Mesenteric fat pad (tissue), 1 donor: Measurements from ENCODE around the gene UCHL3. TPM values are rescaled to one million over a fixed set of nuclear protein-coding genes. Genes with fewer than 3 reads are reported as not detected.
"Not testable (repeated sequence)": the region's sequence is repeated elsewhere in the genome, so short reads cannot be mapped to it uniquely, and the experiment has no call there.

Experiments
- DNase-seq: peaks from one replicate; pipeline ENCODE4 v3.0.0-alpha.2; 2020; ENCODE audit warnings: low spot score
- total RNA-seq: library from RNA; stranded (reverse); fragmentation: NEBNext Ultra II Directional; extraction: Animal tissue kit (Norgen Biotek cat#: 25700); gene quantifications from one replicate; pipeline ENCODE4 v1.2.1, GENCODE V29; 2021
- donor health status: DM: yes; HTN: yes; CAD: no.

Gene UCHL3
- total RNA-seq, 1 donor from 2014 or later, result 38.8 TPM

DNA sequence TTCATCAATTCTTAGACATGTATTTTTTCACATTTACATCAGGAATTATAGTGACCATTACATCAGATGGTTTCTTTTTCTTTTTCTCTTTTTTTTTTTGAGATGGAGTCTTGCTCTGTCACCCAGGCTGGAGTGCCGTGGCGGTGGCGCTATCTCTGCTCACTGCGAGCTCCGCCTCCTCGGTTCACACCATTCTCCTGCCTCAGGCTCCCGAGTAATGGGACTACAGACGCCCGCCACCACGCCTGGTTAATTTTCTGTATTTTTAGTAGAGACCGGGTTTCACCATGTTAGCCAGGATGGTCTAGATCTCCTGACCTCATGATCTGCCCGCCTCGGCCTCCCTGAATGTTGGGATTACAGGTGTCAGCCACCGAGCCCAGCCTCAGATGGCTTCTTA lies 4.2 kb upstream of the UCHL3 start:
- not testable (repeated sequence) for DNase-seq

GRCh38 chr13:75547917-75548316 lies 1.7 kb upstream of the UCHL3 start:
- DNase-seq, result no peak

DNA sequence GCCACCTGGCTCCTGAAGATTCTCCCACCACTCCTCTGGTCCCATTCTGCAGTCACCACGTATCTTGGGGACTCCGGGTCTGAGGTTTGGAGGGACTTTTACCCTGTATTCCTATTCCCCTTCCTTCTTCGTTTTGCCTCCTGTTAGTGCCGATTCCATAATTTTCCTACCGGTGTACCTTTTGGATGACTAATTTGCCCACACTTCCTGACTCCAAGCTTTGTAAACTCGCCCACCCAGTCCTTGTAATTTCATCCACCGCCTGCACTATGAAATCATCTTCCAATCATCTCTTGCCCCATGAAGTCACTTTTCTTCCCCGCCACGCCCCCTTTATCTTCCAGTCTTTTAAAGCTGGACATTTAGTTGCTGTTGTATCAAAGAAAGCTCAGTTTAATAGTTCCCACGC lies 572 bp downstream of the UCHL3 start:
- no peak for DNase-seq

- DNase-seq, result no peak
Measured at GRCh38 chr13:75554464-75554863, 4.9 kb downstream of the UCHL3 start.

DNA sequence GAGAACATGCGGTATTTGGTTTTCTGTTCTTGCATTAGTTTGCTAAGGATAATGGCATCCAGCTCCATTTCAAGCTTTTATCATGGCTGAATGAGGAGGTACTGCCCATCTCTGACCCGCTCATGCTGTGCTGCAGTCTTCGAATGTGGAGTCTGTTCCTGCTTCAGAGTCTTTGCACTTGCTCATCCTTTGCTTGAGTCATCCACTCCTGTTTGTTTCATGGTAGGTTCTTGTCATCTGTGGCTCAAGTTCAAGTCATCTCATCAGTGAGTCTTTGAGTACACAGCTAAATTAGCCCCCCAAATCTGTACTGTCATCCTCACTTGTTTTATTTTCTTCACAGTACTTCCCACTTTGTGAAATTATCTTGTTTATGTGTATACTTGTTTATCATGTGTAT lies 5.4 kb downstream of the UCHL3 start:
- DNase-seq, result no peak

DNA sequence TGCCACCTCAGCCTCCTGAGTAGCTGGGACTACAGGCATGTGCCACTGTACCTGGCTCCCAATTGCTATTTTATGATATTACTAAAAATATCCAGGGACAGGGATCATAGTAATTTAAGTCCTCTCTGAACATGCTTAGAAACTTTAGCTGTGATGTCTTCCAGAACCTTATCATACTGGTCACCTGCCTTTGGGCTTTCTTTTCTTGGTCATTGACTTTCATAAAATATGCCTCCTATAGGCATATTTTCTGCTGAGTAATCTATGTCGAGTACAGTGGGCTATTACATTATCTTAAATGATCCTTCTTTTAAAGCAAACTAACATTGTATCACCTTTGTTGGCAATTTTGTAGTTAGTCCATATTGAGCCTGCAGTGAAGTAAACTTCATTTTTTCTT lies 6.2 kb downstream of the UCHL3 start:
- no peak for DNase-seq

- no peak for DNase-seq
Measured at GRCh38 chr13:75556961-75557360, 7.4 kb downstream of the UCHL3 start.

DNA sequence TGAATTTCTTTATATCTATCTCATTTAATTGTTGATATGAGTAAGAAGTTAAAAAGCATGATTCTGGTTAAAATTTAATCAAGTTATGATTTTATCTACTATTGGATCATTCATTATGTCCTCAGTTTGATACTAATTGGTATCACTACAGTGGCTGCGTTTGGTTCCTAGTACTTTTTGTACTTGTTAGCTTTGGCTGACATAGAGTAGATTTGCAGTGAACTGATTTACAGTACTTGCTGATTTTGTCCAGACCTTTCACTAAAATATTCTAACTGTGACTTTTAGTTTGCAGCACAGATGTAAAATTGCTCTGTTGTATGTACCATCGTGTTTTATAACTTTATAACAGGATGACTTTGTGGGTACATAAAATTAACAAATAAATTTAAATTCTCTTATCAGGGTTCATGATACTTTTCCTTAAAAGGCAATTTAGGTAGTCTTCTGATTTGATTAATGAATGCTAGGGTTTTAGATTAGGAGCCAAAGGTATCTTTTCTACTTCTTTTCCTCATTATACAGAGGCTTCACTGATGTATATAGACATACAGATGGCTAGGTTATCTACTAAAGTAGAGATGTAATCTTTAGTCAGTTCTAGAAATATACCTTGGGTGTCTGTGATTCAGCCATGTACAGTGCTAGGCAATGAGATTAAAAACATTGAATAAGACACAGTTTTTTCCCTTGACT lies 8.7 kb downstream of the UCHL3 start:
- DNase-seq, result no peak

- DNase-seq, result no peak
Measured at GRCh38 chr13:75566658-75567057, 17.1 kb downstream of the UCHL3 start.

DNA sequence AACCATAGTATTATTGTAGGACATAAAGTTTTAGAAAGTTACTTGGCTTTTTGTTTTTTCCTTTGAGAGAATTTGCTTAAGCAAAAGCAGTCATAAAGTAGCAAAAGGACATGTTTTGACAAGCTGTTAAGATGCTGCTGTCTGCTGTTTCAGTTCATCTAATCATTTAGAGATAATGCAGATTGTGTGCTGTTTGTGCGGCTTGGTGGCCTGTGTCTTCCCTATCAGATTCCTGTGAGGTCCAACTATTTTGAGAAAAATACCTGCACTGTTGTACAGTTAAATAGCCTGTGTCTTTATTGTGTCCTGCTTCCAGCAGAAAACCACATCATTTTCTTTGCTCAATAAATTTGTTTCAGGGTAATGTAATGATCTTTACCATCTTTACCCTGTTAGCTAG lies 20.0 kb downstream of the UCHL3 start:
- no peak for DNase-seq

DNA sequence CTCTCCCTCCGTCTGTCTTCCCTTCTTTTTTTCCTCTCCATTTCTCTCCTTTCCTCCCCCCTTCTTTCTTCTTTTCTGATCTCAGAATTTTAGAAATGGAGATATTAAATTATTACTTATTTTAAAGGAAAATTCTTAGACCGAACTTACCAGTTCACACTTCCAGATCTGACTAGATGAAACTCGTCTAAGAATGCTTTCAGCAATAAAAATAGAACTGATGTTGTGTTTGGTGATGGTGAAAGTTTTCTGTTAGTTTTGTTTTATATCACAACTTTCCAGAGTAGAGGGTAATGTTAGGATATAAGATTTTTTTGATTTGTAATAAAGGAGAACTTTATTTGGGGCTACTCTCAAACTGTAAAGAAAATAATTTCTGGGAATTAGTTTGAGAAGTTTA lies 29.9 kb downstream of the UCHL3 start:
- no peak for DNase-seq

- no peak for DNase-seq
Measured at GRCh38 chr13:75581874-75582640, 32.5 kb downstream of the UCHL3 start.

- DNase-seq, result no peak
Measured at GRCh38 chr13:75583091-75583490, 33.5 kb downstream of the UCHL3 start.

DNA sequence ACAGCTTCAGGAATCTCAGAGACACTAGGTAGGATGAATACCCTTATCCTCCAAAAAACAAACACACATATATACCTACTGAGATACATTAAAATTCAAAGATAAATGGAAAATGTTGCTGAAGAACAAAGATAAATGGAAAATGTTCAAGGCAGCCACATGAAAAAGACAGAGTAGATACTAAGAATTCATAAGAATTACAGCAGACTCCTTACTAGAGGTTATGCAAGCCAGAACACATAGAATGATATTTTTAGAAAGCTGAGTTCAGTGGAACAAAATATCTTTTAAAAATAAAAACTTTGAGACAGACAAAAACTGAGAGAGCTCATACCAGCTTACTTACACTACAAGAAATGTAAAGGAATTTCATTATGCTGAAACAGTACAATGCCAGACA lies 35.6 kb downstream of the UCHL3 start:
- no peak for DNase-seq

DNA sequence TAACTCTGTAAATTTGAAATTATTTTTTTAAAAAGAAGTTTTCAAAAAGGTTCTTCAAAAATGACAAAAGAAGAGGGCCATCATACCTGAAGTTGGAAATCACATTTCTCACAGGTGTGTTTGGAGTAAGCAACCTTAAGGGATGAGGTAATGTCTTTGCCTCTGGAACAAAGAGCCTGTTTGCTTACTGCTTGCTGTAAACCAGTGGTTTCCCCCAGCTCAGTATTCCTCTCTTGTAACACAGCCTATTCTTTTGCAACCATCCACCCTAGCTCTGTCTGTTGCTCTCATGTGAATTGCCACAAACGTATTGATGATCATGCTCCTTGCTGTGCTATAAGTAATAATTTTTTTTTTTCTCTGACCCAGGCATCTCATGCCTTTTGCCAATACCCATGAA lies 38.1 kb downstream of the UCHL3 start:
- no peak for DNase-seq

DNA sequence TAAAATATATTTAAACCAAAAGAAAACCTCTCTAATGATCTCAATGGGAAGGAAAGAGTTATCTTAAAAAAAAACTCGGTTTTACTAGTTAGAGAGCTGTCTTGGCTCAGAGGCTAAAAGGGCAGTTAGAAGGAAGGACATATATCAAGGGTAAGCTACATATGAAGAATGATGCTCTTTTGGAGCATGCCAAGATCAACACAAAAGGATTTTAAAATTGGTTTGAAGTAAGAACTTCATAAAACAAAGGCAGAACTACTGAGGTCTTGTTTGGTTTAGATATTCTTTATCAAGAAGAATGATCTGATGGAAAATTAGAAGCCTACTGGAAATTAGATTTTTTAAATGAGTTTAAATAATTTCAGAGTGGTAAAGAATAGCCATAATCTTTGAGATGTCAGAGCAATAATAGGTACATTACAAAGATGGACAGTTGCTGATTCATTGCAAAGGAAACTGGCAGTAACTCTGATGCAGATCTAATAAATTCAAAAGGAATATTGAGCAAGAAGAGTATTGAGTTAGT lies 47.1 kb downstream of the UCHL3 start:
- no peak for DNase-seq

- DNase-seq, result no peak
Measured at GRCh38 chr13:75600371-75600770, 50.8 kb downstream of the UCHL3 start.

DNA sequence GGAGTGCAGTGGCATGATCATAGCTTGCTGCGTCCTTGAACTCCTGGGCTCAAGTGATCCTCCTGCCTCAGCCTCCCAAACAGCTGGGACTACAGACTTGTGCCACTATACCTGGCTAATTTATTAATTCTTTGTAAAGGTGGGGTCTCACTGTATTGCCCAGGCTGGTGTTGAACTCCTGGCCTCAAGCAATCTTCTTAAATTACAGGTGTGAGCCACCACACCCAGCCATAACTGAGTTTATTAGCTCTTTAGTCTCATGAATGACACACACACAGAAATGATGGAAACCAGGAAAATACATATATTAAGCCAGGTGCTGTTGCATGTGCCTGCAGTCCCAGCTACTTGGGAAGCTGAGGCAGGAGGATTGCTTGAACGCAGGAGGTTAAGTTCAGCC lies 53.4 kb downstream of the UCHL3 start:
- no peak for DNase-seq

- DNase-seq, result no peak
Measured at GRCh38 chr13:75607447-75607846, 57.9 kb downstream of the UCHL3 start.

- DNase-seq, result no peak
Measured at GRCh38 chr13:75610466-75610865, 60.9 kb downstream of the UCHL3 start.

GRCh38 chr13:75612354-75612753 lies 62.8 kb downstream of the UCHL3 start:
- no peak for DNase-seq

GRCh38 chr13:75617230-75617629 lies 67.6 kb downstream of the UCHL3 start:
- DNase-seq, result no peak

- no peak for DNase-seq
Measured at GRCh38 chr13:75618308-75618707, 68.7 kb downstream of the UCHL3 start.
